Measurements from ENCODE around the gene REG4. TPM values are rescaled to one million over a fixed set of nuclear protein-coding genes. Genes with fewer than 3 reads are reported as not detected.
"Not testable (repeated sequence)": the region's sequence is repeated elsewhere in the genome, so short reads cannot be mapped to it uniquely, and the experiment has no call there.

REG4 gene
- total RNA-seq, 1 experiment from 2014 or later: 12.4 TPM

- no peak for DNase-seq (ENCODE audit: low spot score)
Measured at GRCh38 chr1:119808491-119808890, 2.8 kb downstream of the REG4 start.

GRCh38 chr1:119806489-119806888, 4.8 kb downstream of the REG4 start:
- DNase-seq (ENCODE audit: low spot score): no peak

- no peak for DNase-seq (ENCODE audit: low spot score)
Measured at GRCh38 chr1:119805746-119806145, 5.5 kb downstream of the REG4 start.

GRCh38 chr1:119805247-119805646, 6.0 kb downstream of the REG4 start:
- DNase-seq (ENCODE audit: low spot score): no peak

GRCh38 chr1:119799599-119800177, 11.6 kb downstream of the REG4 start:
- DNase-seq (ENCODE audit: low spot score): no peak

GRCh38 chr1:119799003-119799402, 12.3 kb downstream of the REG4 start:
- no peak for DNase-seq (ENCODE audit: low spot score)

- no peak for DNase-seq (ENCODE audit: low spot score)
Measured at GRCh38 chr1:119797606-119798005, 13.7 kb downstream of the REG4 start.

GRCh38 chr1:119797162-119797561, 14.1 kb downstream of the REG4 start:
- no peak for DNase-seq (ENCODE audit: low spot score)

- no peak for DNase-seq (ENCODE audit: low spot score)
Measured at GRCh38 chr1:119795261-119796200, 15.7 kb downstream of the REG4 start.

GRCh38 chr1:119794876-119795240, 16.4 kb downstream of the REG4 start:
- no peak for DNase-seq (ENCODE audit: low spot score)

- DNase-seq (ENCODE audit: low spot score): no peak
Measured at GRCh38 chr1:119794230-119794875, 16.9 kb downstream of the REG4 start.

GRCh38 chr1:119791377-119791776, 19.9 kb downstream of the REG4 start:
- DNase-seq (ENCODE audit: low spot score): no peak

- no peak for DNase-seq (ENCODE audit: low spot score)
Measured at GRCh38 chr1:119790451-119791198, 20.6 kb downstream of the REG4 start.

- DNase-seq (ENCODE audit: low spot score): no peak
Measured at GRCh38 chr1:119787776-119788175, 23.5 kb downstream of the REG4 start.

- DNase-seq (ENCODE audit: low spot score): not testable (repeated sequence)
Measured at GRCh38 chr1:119786473-119787050, 24.7 kb downstream of the REG4 start.

- not testable (repeated sequence) for DNase-seq (ENCODE audit: low spot score)
Measured at GRCh38 chr1:119786046-119786445, 25.2 kb downstream of the REG4 start.

GRCh38 chr1:119784191-119784781, 27.0 kb downstream of the REG4 start:
- DNase-seq (ENCODE audit: low spot score): no peak

- no peak for DNase-seq (ENCODE audit: low spot score)
Measured at GRCh38 chr1:119783354-119784185, 27.7 kb downstream of the REG4 start.

GRCh38 chr1:119782631-119783325, 28.5 kb downstream of the REG4 start:
- no peak for DNase-seq (ENCODE audit: low spot score)
